ENCODE data around the gene FAM131C. TPM values are rescaled to one million over a fixed set of nuclear protein-coding genes. Genes with fewer than 3 reads are reported as not detected.
A peak's percentile ranks its signal among the peaks of the same experiment; 100 is the strongest.

FAM131C gene
- total RNA-seq, 6 experiments from 2014 or later: 0.19 to 1.00 TPM; not detected in 4

GRCh38 chr1:16120407-16120806 lies 47.0 kb upstream of the FAM131C start:
- no peak for TF ChIP-seq POLR2A (IDR thresholded peaks at IDR 0.05)
- H3K4me1 ChIP-seq: peaks cover 0 to 27% (median 3%) of the 10 kb centered on the region in 4 donors
- ATAC-seq (peak in 1 of 4 donors; percentile 4), DNase-seq (no peak)
- H3K27me3 ChIP-seq: no peaks in the 10 kb centered on the region
- no peak overlapping the region for H3K27ac ChIP-seq
- intact Hi-C loops (cut with DNase I): no loop called here
- no peaks in the 10 kb centered on the region for H3K9me3 ChIP-seq
- WGBS (ENCODE audit: insufficient coverage, low coverage, low lambda C conversion rate, missing lambda C conversion rate): no CpG with 5 or more reads among the region's 1 CpG
- H3K36me3 ChIP-seq: peaks cover 0 to 8% (median 2%) of the 10 kb centered on the region in 4 donors
- H3K4me3 ChIP-seq: no peak overlapping the region

- WGBS (ENCODE audit: insufficient coverage, low coverage, low lambda C conversion rate, missing lambda C conversion rate): 80% methylated on average over 1 of the region's 10 CpGs
- Histone ChIP-seq H3K9me3 (no peaks in the 10 kb centered on the region), H3K27ac (no peak overlapping the region), H3K27me3 (no peaks in the 10 kb centered on the region), H3K36me3 (peaks cover 0 to 7% (median 2%) of the 10 kb centered on the region in 4 donors), H3K4me3 (no peak overlapping the region), H3K4me1 (peaks cover 0 to 27% (median 3%) of the 10 kb centered on the region in 4 donors)
- ATAC-seq (no peak), DNase-seq (no peak)
- TF ChIP-seq CTCF (IDR thresholded peaks at IDR 0.05) (no peak), POLR2A (IDR thresholded peaks at IDR 0.05) (no peak)
- intact Hi-C loops (cut with DNase I): no loop called here
Observed at GRCh38 chr1:16119926-16120325, 46.5 kb upstream of the FAM131C start.

GRCh38 chr1:16119504-16119903 lies 46.1 kb upstream of the FAM131C start:
- Histone ChIP-seq H3K9me3 (no peaks in the 10 kb centered on the region), H3K27ac (no peak overlapping the region), H3K4me3 (no peak overlapping the region), H3K36me3 (peaks cover 0 to 4% (median 1%) of the 10 kb centered on the region in 4 donors), H3K27me3 (no peaks in the 10 kb centered on the region), H3K4me1 (peaks cover 0 to 27% (median 3%) of the 10 kb centered on the region in 4 donors)
- DNase-seq: no peak
- no peak for ATAC-seq
- TF ChIP-seq POLR2A (IDR thresholded peaks at IDR 0.05) (no peak), CTCF (IDR thresholded peaks at IDR 0.05) (no peak)
- intact Hi-C loops (cut with DNase I): no loop called here
- WGBS (ENCODE audit: insufficient coverage, low coverage, low lambda C conversion rate, missing lambda C conversion rate): 93% methylated on average over 2 of the region's 6 CpGs

GRCh38 chr1:16118706-16119105 lies 45.3 kb upstream of the FAM131C start:
- WGBS (ENCODE audit: insufficient coverage, low coverage, low lambda C conversion rate, missing lambda C conversion rate): 82% methylated on average over 3 of the region's 9 CpGs

GRCh38 chr1:16117936-16118335 lies 44.5 kb upstream of the FAM131C start:
- H3K4me1 ChIP-seq: peaks cover 0 to 30% (median 6%) of the 10 kb centered on the region in 4 donors
- H3K36me3 ChIP-seq: no peaks in the 10 kb centered on the region
- ATAC-seq: no peak
- no peak for DNase-seq
- no peaks in the 10 kb centered on the region for H3K9me3 ChIP-seq
- no peaks in the 10 kb centered on the region for H3K27me3 ChIP-seq
- H3K4me3 ChIP-seq: no peak overlapping the region
- no peak overlapping the region for H3K27ac ChIP-seq
- intact Hi-C loops (cut with DNase I): no loop called here
- WGBS (ENCODE audit: insufficient coverage, low coverage, low lambda C conversion rate, missing lambda C conversion rate): 89% methylated on average over 1 of the region's 8 CpGs
- TF ChIP-seq CTCF (IDR thresholded peaks at IDR 0.05): no peak
- TF ChIP-seq POLR2A (IDR thresholded peaks at IDR 0.05): no peak

More at GRCh38 chr1:16118706-16119105, 45.3 kb upstream of the FAM131C start:
- no peaks in the 10 kb centered on the region for H3K36me3 ChIP-seq
- H3K4me3 ChIP-seq: no peak overlapping the region
- ATAC-seq (no peak), DNase-seq (no peak)
- no peak overlapping the region for H3K27ac ChIP-seq
- H3K4me1 ChIP-seq: peaks cover 0 to 27% (median 3%) of the 10 kb centered on the region in 4 donors
- TF ChIP-seq CTCF (IDR thresholded peaks at IDR 0.05) (no peak), POLR2A (IDR thresholded peaks at IDR 0.05) (no peak)
- no peaks in the 10 kb centered on the region for H3K27me3 ChIP-seq
- no peaks in the 10 kb centered on the region for H3K9me3 ChIP-seq
- intact Hi-C loops (cut with DNase I): no loop called here
